B cell (primary cell): ENCODE results near the gene DYDC2.

Experiments
- EZH2 ChIP-seq: IDR thresholded peaks from 2 replicates; pipeline ENCODE4 v1.6.1; 2012; ENCODE audit warnings: borderline replicate concordance, low read depth, mild to moderate bottlenecking, moderate library complexity, low read length; ENCODE audit not compliant: insufficient read depth, poor library complexity, severe bottlenecking
- TF ChIP-seq, protein P1 (sequence below): fragments of 200-600 bp; IDR thresholded peaks from one replicate; pipeline ENCODE4 v1.8.0; 2022; ENCODE audit warnings: antibody characterized with exemption, mild to moderate bottlenecking

DNA sequence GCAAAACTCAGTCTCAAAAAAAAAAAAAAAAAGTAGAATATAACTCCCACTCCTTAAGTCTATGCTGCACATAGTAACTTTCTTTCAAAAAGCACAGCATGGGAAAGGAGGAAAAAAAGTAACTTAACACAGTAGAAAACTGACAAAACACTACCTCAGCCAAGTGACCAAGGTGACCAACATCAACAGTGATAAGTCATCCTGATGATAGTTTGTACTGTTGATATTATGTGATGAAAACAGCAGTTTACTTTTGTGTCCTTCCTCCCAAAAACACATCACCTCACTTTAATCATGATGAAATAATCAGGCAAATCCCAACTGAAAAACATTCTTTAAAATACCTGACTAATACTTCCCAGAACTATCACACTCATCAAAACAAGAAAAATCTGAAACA is 37.8 kb upstream of the DYDC2 start:
- TF ChIP-seq, protein P1, sequence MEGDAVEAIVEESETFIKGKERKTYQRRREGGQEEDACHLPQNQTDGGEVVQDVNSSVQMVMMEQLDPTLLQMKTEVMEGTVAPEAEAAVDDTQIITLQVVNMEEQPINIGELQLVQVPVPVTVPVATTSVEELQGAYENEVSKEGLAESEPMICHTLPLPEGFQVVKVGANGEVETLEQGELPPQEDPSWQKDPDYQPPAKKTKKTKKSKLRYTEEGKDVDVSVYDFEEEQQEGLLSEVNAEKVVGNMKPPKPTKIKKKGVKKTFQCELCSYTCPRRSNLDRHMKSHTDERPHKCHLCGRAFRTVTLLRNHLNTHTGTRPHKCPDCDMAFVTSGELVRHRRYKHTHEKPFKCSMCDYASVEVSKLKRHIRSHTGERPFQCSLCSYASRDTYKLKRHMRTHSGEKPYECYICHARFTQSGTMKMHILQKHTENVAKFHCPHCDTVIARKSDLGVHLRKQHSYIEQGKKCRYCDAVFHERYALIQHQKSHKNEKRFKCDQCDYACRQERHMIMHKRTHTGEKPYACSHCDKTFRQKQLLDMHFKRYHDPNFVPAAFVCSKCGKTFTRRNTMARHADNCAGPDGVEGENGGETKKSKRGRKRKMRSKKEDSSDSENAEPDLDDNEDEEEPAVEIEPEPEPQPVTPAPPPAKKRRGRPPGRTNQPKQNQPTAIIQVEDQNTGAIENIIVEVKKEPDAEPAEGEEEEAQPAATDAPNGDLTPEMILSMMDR, result no peak
- TF ChIP-seq EZH2, result no peak
